Natural killer cell (primary cell): Measurements from ENCODE around the gene CHM. TPM values are rescaled to one million over a fixed set of nuclear protein-coding genes. Genes with fewer than 3 reads are reported as not detected.

Experiments used
- ATAC-seq, 3 donors: fragments of 150-1000 bp in 2 of 3; fragments of 200-7000 bp in 1 of 3; cut with Tn5 transposase; 1 replicate in 1 of 3; 2 replicates in 2 of 3; pipeline ENCODE4 v1.10.0; 2021; ENCODE audit warnings: mild to moderate bottlenecking in 2 of 3, moderate library complexity in 2 of 3
- DNase-seq, 2 donors: peaks; one replicate each; pipeline versions ENCODE4 v3.0.0 to v3.0.0-alpha.2; 2013 to 2021; ENCODE audit warnings: mixed read lengths in 1 of 2
- H3K27ac ChIP-seq: one replicate; pipeline ENCODE4 v1.5.1; 2013; ENCODE audit warnings: mild to moderate bottlenecking, low read length
- H3K27me3 ChIP-seq: one replicate; pipeline ENCODE4 v1.6.1; 2013; ENCODE audit warnings: low read length; ENCODE audit not compliant: control insufficient read depth, insufficient read depth
- H3K36me3 ChIP-seq: one replicate; pipeline ENCODE4 v1.6.1; 2013; ENCODE audit warnings: low read length; ENCODE audit not compliant: control insufficient read depth, insufficient read depth
- H3K4me1 ChIP-seq: one replicate; pipeline ENCODE4 v1.6.1; 2013; ENCODE audit warnings: low read length; ENCODE audit not compliant: control insufficient read depth, insufficient read depth
- H3K4me3 ChIP-seq: one replicate; pipeline ENCODE4 v1.5.1; 2013; ENCODE audit warnings: low read length
- H3K9me3 ChIP-seq: one replicate; pipeline ENCODE4 v1.6.1; 2013; ENCODE audit warnings: low read length; ENCODE audit not compliant: control insufficient read depth, insufficient read depth
- H3K27ac Mint-ChIP-seq, 2 donors: one replicate each; pipeline ENCODE4 v1.8.0; 2022; ENCODE audit warnings: mild to moderate bottlenecking in 2 of 2, mixed read lengths in 2 of 2, moderate library complexity in 1 of 2
- H3K27me3 Mint-ChIP-seq, 2 donors: one replicate each; pipeline ENCODE4 v1.8.0; 2022; ENCODE audit warnings: low read depth in 2 of 2, mixed read lengths in 2 of 2
- H3K36me3 Mint-ChIP-seq: one replicate; pipeline ENCODE4 v1.8.0; 2022; ENCODE audit warnings: mixed read lengths
- H3K4me1 Mint-ChIP-seq, 2 donors: one replicate each; pipeline ENCODE4 v1.8.0; 2022; ENCODE audit warnings: mixed read lengths in 2 of 2
- H3K4me3 Mint-ChIP-seq: one replicate; pipeline ENCODE4 v1.8.0; 2022; ENCODE audit warnings: mild to moderate bottlenecking, moderate library complexity, mixed read lengths
- H3K9me3 Mint-ChIP-seq, 2 donors: one replicate each; pipeline ENCODE4 v1.8.0; 2022; ENCODE audit warnings: mixed read lengths in 2 of 2
- CTCF ChIP-seq: fragments of 200-600 bp; IDR thresholded peaks from one replicate; pipeline ENCODE4 v1.8.0; 2022; ENCODE audit warnings: antibody characterized with exemption
- WGBS: methylation state at CpG from one replicate; pipeline ENCODE4 v1.1.7; 2013; ENCODE audit warnings: missing lambda C conversion rate; ENCODE audit not compliant: insufficient coverage; 5-methylcytosine and 5-hydroxymethylcytosine counted together
- intact Hi-C: fragments of 100-400 bp; cut with micrococcal nuclease; formaldehyde crosslinking; loops from one replicate; pipeline ENCODE4 v1.14.2; 2022
- total RNA-seq, 4 donors: library from RNA; stranded (reverse); fragments of 120-200 nt in 1 of 4; gene quantifications; one replicate each; pipeline versions ENCODE4 v1.2.3 to v1.2.4, GENCODE V29; 2013 to 2022

Gene CHM
- total RNA-seq, 3 donors from 2014 or later (not counting 1 experiment from before 2014, with no cell fraction given) = 11.8 to 20.2 (median 16.5) TPM

GRCh38 chrX:85994797-85995196 is 52.6 kb downstream of the CHM start:
- H3K27me3 ChIP-seq = no peaks in the 10 kb centered on the region
- Mint-ChIP-seq H3K27ac (no peak overlapping the region), H3K36me3 (no peaks in the 10 kb centered on the region), H3K4me1 (peaks cover 17 to 22% of the 10 kb centered on the region in 2 donors), H3K4me3 (no peak overlapping the region), H3K27me3 (no peaks in the 10 kb centered on the region), H3K9me3 (no peaks in the 10 kb centered on the region)
- ATAC-seq = no peak
- no peak overlapping the region for H3K27ac ChIP-seq
- intact Hi-C loops = no loop called here
- DNase-seq = no peak
- no peaks in the 10 kb centered on the region for H3K9me3 ChIP-seq
- TF ChIP-seq CTCF = no peak
- no peaks in the 10 kb centered on the region for H3K36me3 ChIP-seq
- H3K4me1 ChIP-seq = no peaks in the 10 kb centered on the region
- H3K4me3 ChIP-seq = no peak overlapping the region
- WGBS = no CpG with 5 or more reads among the region's 1 CpG

GRCh38 chrX:85994228-85994627 is 53.1 kb downstream of the CHM start:
- DNase-seq (no peak), ATAC-seq (no peak)
- H3K36me3 Mint-ChIP-seq = no peaks in the 10 kb centered on the region
- 100% methylated on average over 1 of the region's 2 CpGs for WGBS
- Histone ChIP-seq H3K9me3 (no peaks in the 10 kb centered on the region), H3K27me3 (no peaks in the 10 kb centered on the region), H3K4me3 (no peak overlapping the region), H3K27ac (no peak overlapping the region), H3K4me1 (no peaks in the 10 kb centered on the region), H3K36me3 (no peaks in the 10 kb centered on the region)
- no peak overlapping the region for H3K27ac Mint-ChIP-seq
- intact Hi-C loops = no loop called here
- H3K27me3 Mint-ChIP-seq = no peaks in the 10 kb centered on the region
- no peak for TF ChIP-seq CTCF
- no peaks in the 10 kb centered on the region for H3K9me3 Mint-ChIP-seq
- H3K4me1 Mint-ChIP-seq = peaks cover 20 to 22% of the 10 kb centered on the region in 2 donors
- no peak overlapping the region for H3K4me3 Mint-ChIP-seq

GRCh38 chrX:85993539-85994197 is 53.7 kb downstream of the CHM start:
- no CpG with 5 or more reads among the region's 2 CpGs for WGBS
- Histone ChIP-seq H3K4me3 (no peak overlapping the region), H3K9me3 (no peaks in the 10 kb centered on the region), H3K27ac (no peak overlapping the region), H3K36me3 (no peaks in the 10 kb centered on the region), H3K27me3 (no peaks in the 10 kb centered on the region), H3K4me1 (no peaks in the 10 kb centered on the region)
- no peak for TF ChIP-seq CTCF
- peak overlapping the region in 1 of 2 donors; percentile 1 for H3K27ac Mint-ChIP-seq
- H3K4me3 Mint-ChIP-seq = no peak overlapping the region
- intact Hi-C loops = no loop called here
- no peaks in the 10 kb centered on the region for H3K9me3 Mint-ChIP-seq
- peaks cover 22 to 25% of the 10 kb centered on the region in 2 donors for H3K4me1 Mint-ChIP-seq
- DNase-seq (no peak), ATAC-seq (no peak)
- no peaks in the 10 kb centered on the region for H3K27me3 Mint-ChIP-seq
- no peaks in the 10 kb centered on the region for H3K36me3 Mint-ChIP-seq

- no peak for DNase-seq
- 71% methylated on average over 1 of the region's 3 CpGs for WGBS
- H3K27ac Mint-ChIP-seq = peak overlapping the region in 1 of 2 donors; percentile 1
These were observed 54.5 kb downstream of the CHM start for GRCh38 chrX:85992811-85993229.

More at GRCh38 chrX:85992811-85993229, 54.5 kb downstream of the CHM start:
- TF ChIP-seq CTCF = no peak
- no peaks in the 10 kb centered on the region for H3K9me3 ChIP-seq
- Mint-ChIP-seq H3K27me3 (no peaks in the 10 kb centered on the region), H3K9me3 (no peaks in the 10 kb centered on the region), H3K36me3 (no peaks in the 10 kb centered on the region), H3K4me3 (no peak overlapping the region), H3K4me1 (peaks cover 29 to 31% of the 10 kb centered on the region in 2 donors)
- peak in 1 of 3 donors; percentile 36 for ATAC-seq
- H3K27me3 ChIP-seq = no peaks in the 10 kb centered on the region
- H3K27ac ChIP-seq = no peak overlapping the region
- H3K36me3 ChIP-seq = no peaks in the 10 kb centered on the region
- intact Hi-C loops = no loop called here
- no peaks in the 10 kb centered on the region for H3K4me1 ChIP-seq
- no peak overlapping the region for H3K4me3 ChIP-seq
